GM19351 (cell line): ENCODE results near the gene PHACTR3.

ENCODE experiments used
- ATAC-seq: cut with Tn5 transposase; IDR thresholded peaks from one replicate; pipeline ENCODE4 v1.9.1; 2021; ENCODE audit warnings: mild to moderate bottlenecking, moderate library complexity; ENCODE audit not compliant: unreplicated experiment

The PHACTR3 gene

GRCh38 chr20:59573837-59574236, 30.5 kb upstream of the PHACTR3 start:
- ATAC-seq, result no peak

GRCh38 chr20:59574308-59574707, 30.0 kb upstream of the PHACTR3 start:
- no peak for ATAC-seq

- ATAC-seq, result no peak
Observed at GRCh38 chr20:59575216-59575615, 29.1 kb upstream of the PHACTR3 start.

- no peak for ATAC-seq
Observed at GRCh38 chr20:59575653-59576052, 28.7 kb upstream of the PHACTR3 start.

- no peak for ATAC-seq
Observed at GRCh38 chr20:59576216-59576953, 28.0 kb upstream of the PHACTR3 start.

GRCh38 chr20:59577037-59577808, 27.1 kb upstream of the PHACTR3 start:
- ATAC-seq, result no peak

- no peak for ATAC-seq
Observed at GRCh38 chr20:59577809-59578435, 26.4 kb upstream of the PHACTR3 start.

- ATAC-seq, result no peak
Observed at GRCh38 chr20:59578436-59579403, 25.6 kb upstream of the PHACTR3 start.

GRCh38 chr20:59579404-59580145, 24.8 kb upstream of the PHACTR3 start:
- ATAC-seq, result no peak

- ATAC-seq, result no peak
Observed at GRCh38 chr20:59580146-59580946, 24.0 kb upstream of the PHACTR3 start.

GRCh38 chr20:59580991-59581401, 23.3 kb upstream of the PHACTR3 start:
- no peak for ATAC-seq

GRCh38 chr20:59581993-59582679, 22.2 kb upstream of the PHACTR3 start:
- no peak for ATAC-seq

GRCh38 chr20:59583428-59584277, 20.7 kb upstream of the PHACTR3 start:
- ATAC-seq, result no peak

GRCh38 chr20:59584278-59584925, 19.9 kb upstream of the PHACTR3 start:
- ATAC-seq, result no peak

- no peak for ATAC-seq
Observed at GRCh38 chr20:59585714-59586409, 18.5 kb upstream of the PHACTR3 start.

GRCh38 chr20:59586613-59587012, 17.7 kb upstream of the PHACTR3 start:
- ATAC-seq, result no peak

GRCh38 chr20:59587570-59587969, 16.8 kb upstream of the PHACTR3 start:
- ATAC-seq, result no peak
